Measurements from ENCODE around the gene TERB1.

The TERB1 gene

GRCh38 chr16:66750279-66751052 lies 50.9 kb downstream of the TERB1 start:
- H3K9me3 Mint-ChIP-seq, result no peaks in the 10 kb centered on the region
- peaks cover 44% of the 10 kb centered on the region for H3K4me1 Mint-ChIP-seq (ENCODE audit: low read depth)
- H3K27me3 Mint-ChIP-seq (ENCODE audit: low read depth), result peaks cover 17% of the 10 kb centered on the region
- H3K4me3 Mint-ChIP-seq, result peak overlapping the region; percentile 92
- peaks cover 38% of the 10 kb centered on the region for H3K36me3 Mint-ChIP-seq (ENCODE audit: low read depth)
- DNase-seq (ENCODE audit: low spot score), result no peak
- H3K27ac Mint-ChIP-seq, result peak overlapping the region; percentile 83

- Mint-ChIP-seq H3K4me3 (peak overlapping the region; percentile 38), H3K27me3 (ENCODE audit: low read depth) (no peaks in the 10 kb centered on the region), H3K36me3 (ENCODE audit: low read depth) (peaks cover 61% of the 10 kb centered on the region), H3K9me3 (no peaks in the 10 kb centered on the region), H3K27ac (peak overlapping the region; percentile 82), H3K4me1 (ENCODE audit: low read depth) (peaks cover 38% of the 10 kb centered on the region)
- peak; percentile 51 for DNase-seq (ENCODE audit: low spot score)
These were observed 54.7 kb downstream of the TERB1 start for GRCh38 chr16:66746682-66747081.

- peak overlapping the region; percentile 29 for H3K27ac Mint-ChIP-seq
- H3K36me3 Mint-ChIP-seq (ENCODE audit: low read depth), result peaks cover 66% of the 10 kb centered on the region
- H3K4me3 Mint-ChIP-seq, result peak overlapping the region; percentile 39
- H3K9me3 Mint-ChIP-seq, result no peaks in the 10 kb centered on the region
- peaks cover 42% of the 10 kb centered on the region for H3K4me1 Mint-ChIP-seq (ENCODE audit: low read depth)
- H3K27me3 Mint-ChIP-seq (ENCODE audit: low read depth), result no peaks in the 10 kb centered on the region
- DNase-seq (ENCODE audit: low spot score), result no peak
These were observed 55.3 kb downstream of the TERB1 start for GRCh38 chr16:66746048-66746447.

GRCh38 chr16:66741950-66742808 lies 59.2 kb downstream of the TERB1 start:
- no peaks in the 10 kb centered on the region for H3K27me3 Mint-ChIP-seq (ENCODE audit: low read depth)
- H3K36me3 Mint-ChIP-seq (ENCODE audit: low read depth), result peaks cover 60% of the 10 kb centered on the region
- H3K9me3 Mint-ChIP-seq, result no peaks in the 10 kb centered on the region
- H3K4me1 Mint-ChIP-seq (ENCODE audit: low read depth), result peaks cover 29% of the 10 kb centered on the region
- H3K4me3 Mint-ChIP-seq, result no peak overlapping the region
- no peak overlapping the region for H3K27ac Mint-ChIP-seq
- DNase-seq (ENCODE audit: low spot score), result no peak

- H3K4me3 Mint-ChIP-seq, result no peak overlapping the region
- no peak overlapping the region for H3K27ac Mint-ChIP-seq
- H3K9me3 Mint-ChIP-seq, result no peaks in the 10 kb centered on the region
- peaks cover 22% of the 10 kb centered on the region for H3K4me1 Mint-ChIP-seq (ENCODE audit: low read depth)
- no peak for DNase-seq (ENCODE audit: low spot score)
- H3K36me3 Mint-ChIP-seq (ENCODE audit: low read depth), result peaks cover 53% of the 10 kb centered on the region
- H3K27me3 Mint-ChIP-seq (ENCODE audit: low read depth), result no peaks in the 10 kb centered on the region
These were observed 60.0 kb downstream of the TERB1 start for GRCh38 chr16:66741169-66741900.

GRCh38 chr16:66740533-66740932 lies 60.9 kb downstream of the TERB1 start:
- Mint-ChIP-seq H3K4me3 (no peak overlapping the region), H3K36me3 (ENCODE audit: low read depth) (peaks cover 54% of the 10 kb centered on the region)

GRCh38 chr16:66740010-66740409 lies 61.4 kb downstream of the TERB1 start:
- Mint-ChIP-seq H3K9me3 (no peaks in the 10 kb centered on the region), H3K4me3 (no peak overlapping the region), H3K27ac (peak overlapping the region; percentile 38), H3K36me3 (ENCODE audit: low read depth) (peaks cover 57% of the 10 kb centered on the region), H3K27me3 (ENCODE audit: low read depth) (no peaks in the 10 kb centered on the region), H3K4me1 (ENCODE audit: low read depth) (peaks cover 18% of the 10 kb centered on the region)
- DNase-seq (ENCODE audit: low spot score), result no peak

More at GRCh38 chr16:66740533-66740932, 60.9 kb downstream of the TERB1 start:
- Mint-ChIP-seq H3K27ac (peak overlapping the region; percentile 64), H3K9me3 (no peaks in the 10 kb centered on the region), H3K4me1 (ENCODE audit: low read depth) (peaks cover 18% of the 10 kb centered on the region), H3K27me3 (ENCODE audit: low read depth) (no peaks in the 10 kb centered on the region)
- DNase-seq (ENCODE audit: low spot score), result no peak

- DNase-seq (ENCODE audit: low spot score), result no peak
- Mint-ChIP-seq H3K4me3 (no peak overlapping the region), H3K27me3 (ENCODE audit: low read depth) (no peaks in the 10 kb centered on the region), H3K9me3 (no peaks in the 10 kb centered on the region), H3K36me3 (ENCODE audit: low read depth) (peaks cover 50% of the 10 kb centered on the region), H3K27ac (no peak overlapping the region), H3K4me1 (ENCODE audit: low read depth) (peaks cover 13% of the 10 kb centered on the region)
These were observed 65.5 kb downstream of the TERB1 start for GRCh38 chr16:66735891-66736290.

- Mint-ChIP-seq H3K36me3 (ENCODE audit: low read depth) (peaks cover 48% of the 10 kb centered on the region), H3K4me3 (no peak overlapping the region), H3K4me1 (ENCODE audit: low read depth) (peaks cover 7% of the 10 kb centered on the region), H3K9me3 (no peaks in the 10 kb centered on the region), H3K27ac (no peak overlapping the region), H3K27me3 (ENCODE audit: low read depth) (no peaks in the 10 kb centered on the region)
- DNase-seq (ENCODE audit: low spot score), result no peak
These were observed 70.3 kb downstream of the TERB1 start for GRCh38 chr16:66731101-66731500.

GRCh38 chr16:66728804-66729203 lies 72.6 kb downstream of the TERB1 start:
- no peaks in the 10 kb centered on the region for H3K9me3 Mint-ChIP-seq
- H3K4me3 Mint-ChIP-seq, result no peak overlapping the region
- no peak overlapping the region for H3K27ac Mint-ChIP-seq
- peaks cover 7% of the 10 kb centered on the region for H3K4me1 Mint-ChIP-seq (ENCODE audit: low read depth)
- no peak for DNase-seq (ENCODE audit: low spot score)
- H3K27me3 Mint-ChIP-seq (ENCODE audit: low read depth), result no peaks in the 10 kb centered on the region
- peaks cover 51% of the 10 kb centered on the region for H3K36me3 Mint-ChIP-seq (ENCODE audit: low read depth)

GRCh38 chr16:66728117-66728787 lies 73.1 kb downstream of the TERB1 start:
- no peaks in the 10 kb centered on the region for H3K27me3 Mint-ChIP-seq (ENCODE audit: low read depth)
- no peaks in the 10 kb centered on the region for H3K9me3 Mint-ChIP-seq
- no peak overlapping the region for H3K27ac Mint-ChIP-seq
- peaks cover 52% of the 10 kb centered on the region for H3K36me3 Mint-ChIP-seq (ENCODE audit: low read depth)
- H3K4me1 Mint-ChIP-seq (ENCODE audit: low read depth), result peaks cover 7% of the 10 kb centered on the region
- no peak overlapping the region for H3K4me3 Mint-ChIP-seq
- DNase-seq (ENCODE audit: low spot score), result no peak

- Mint-ChIP-seq H3K27me3 (ENCODE audit: low read depth) (no peaks in the 10 kb centered on the region), H3K27ac (no peak overlapping the region), H3K9me3 (no peaks in the 10 kb centered on the region), H3K36me3 (ENCODE audit: low read depth) (peaks cover 33% of the 10 kb centered on the region), H3K4me1 (ENCODE audit: low read depth) (no peaks in the 10 kb centered on the region), H3K4me3 (no peak overlapping the region)
- no peak for DNase-seq (ENCODE audit: low spot score)
These were observed 80.6 kb downstream of the TERB1 start for GRCh38 chr16:66720766-66721165.

GRCh38 chr16:66719246-66719645 lies 82.1 kb downstream of the TERB1 start:
- Mint-ChIP-seq H3K4me3 (no peak overlapping the region), H3K27me3 (ENCODE audit: low read depth) (no peaks in the 10 kb centered on the region), H3K36me3 (ENCODE audit: low read depth) (peaks cover 24% of the 10 kb centered on the region)

More at GRCh38 chr16:66719246-66719645, 82.1 kb downstream of the TERB1 start:
- Mint-ChIP-seq H3K27ac (no peak overlapping the region), H3K9me3 (no peaks in the 10 kb centered on the region), H3K4me1 (ENCODE audit: low read depth) (no peaks in the 10 kb centered on the region)
- DNase-seq (ENCODE audit: low spot score), result no peak
